Activated CD4-positive, CD25-positive, alpha-beta regulatory T cell treated with anti-CD3 and anti-CD28 coated beads, Interleukin-2, amount 50 U/mL, for 24 hours (primary cell): ENCODE measurements around the gene CNNM3.

ENCODE experiments used
- ATAC-seq, 2 donors: fragments of 150-1000 bp; cut with Tn5 transposase; one replicate each; pipeline ENCODE4 v1.10.0; 2021; ENCODE audit warnings: mild to moderate bottlenecking in 1 of 2, moderate library complexity in 1 of 2

Gene CNNM3

DNA sequence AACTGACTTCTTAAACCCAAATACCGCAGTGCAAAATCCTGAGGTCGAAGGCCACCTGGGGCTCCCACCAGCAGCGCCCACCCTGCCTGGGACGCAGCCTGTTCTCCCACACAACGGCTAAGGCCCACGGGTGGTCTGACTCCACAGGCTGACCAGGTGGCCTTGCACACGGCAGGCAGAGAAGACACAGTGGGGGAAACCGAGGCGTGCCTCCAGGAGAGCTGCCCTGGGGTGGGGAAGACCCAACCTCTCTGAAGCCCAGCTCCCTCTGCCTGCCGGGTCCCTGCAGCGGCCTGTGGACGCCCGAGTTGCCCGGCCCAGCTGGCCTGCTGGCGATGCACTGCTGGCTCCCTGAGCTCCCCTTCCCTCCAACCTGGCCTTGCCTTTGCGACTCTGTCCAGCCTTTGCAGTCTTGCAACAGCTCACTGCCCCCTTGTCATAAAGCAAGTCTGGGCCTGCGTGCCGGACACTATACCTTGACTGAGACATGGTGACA is 63.5 kb downstream of the CNNM3 start:
- no peak for ATAC-seq

DNA sequence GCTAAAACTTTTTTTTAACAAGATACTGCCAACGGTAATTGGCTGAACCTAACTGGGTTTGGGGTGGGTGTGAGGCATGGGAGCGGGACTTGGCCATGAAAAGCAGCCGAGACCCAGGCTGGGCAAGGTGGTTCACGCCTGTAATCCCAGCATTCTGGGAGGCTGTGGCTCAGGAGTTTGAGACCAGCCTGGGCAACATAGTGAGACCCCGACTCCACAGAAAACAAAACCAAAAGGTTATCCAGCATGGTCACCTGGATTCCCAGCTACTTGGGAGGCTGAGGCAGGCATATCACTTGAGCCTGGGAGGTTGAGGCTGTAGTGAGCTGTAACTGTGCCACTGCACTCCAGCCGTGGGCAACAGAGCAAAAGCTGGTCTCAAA is 64.8 kb downstream of the CNNM3 start:
- no peak for ATAC-seq

DNA sequence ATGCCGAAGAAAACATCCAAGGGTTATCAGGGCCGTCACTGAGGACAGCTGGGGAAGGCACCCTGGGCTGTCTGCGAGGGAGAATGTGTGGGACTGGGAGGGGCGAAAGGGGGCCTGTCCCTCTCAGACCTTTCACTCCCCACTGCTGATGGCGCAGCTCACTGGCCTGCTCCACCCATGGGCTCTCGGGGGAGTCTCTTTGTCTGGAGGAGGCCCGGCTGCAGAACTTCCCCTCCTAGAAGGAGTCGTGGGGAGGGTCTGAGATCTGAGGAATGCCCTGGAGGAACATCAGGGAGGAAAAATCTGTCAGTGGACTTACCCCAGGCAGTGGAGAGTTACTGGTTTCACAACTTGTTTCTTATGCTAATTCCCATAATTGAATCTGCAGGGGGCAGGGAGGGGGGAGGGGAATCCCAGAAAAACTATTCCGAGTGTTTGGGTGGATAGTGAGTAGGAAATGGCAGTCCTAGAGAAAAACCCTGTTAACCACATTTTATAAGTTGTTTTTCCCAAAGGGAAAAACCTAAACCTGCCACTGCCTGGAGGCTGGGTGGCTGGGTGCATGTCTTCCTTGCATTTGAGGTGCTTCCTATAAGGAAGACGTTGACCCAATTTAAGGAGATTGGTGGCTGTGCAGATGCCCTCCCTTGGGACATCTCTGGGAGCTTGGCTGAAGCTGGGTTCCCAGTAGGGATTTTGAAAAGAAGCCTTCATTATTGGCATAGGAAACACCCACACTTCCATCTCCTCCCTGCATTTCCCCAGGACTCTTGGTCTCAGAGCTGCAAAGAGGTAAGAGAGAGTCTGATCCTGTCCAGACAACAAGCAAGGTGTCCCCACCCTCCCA is 65.5 kb downstream of the CNNM3 start:
- ATAC-seq, result no peak

DNA sequence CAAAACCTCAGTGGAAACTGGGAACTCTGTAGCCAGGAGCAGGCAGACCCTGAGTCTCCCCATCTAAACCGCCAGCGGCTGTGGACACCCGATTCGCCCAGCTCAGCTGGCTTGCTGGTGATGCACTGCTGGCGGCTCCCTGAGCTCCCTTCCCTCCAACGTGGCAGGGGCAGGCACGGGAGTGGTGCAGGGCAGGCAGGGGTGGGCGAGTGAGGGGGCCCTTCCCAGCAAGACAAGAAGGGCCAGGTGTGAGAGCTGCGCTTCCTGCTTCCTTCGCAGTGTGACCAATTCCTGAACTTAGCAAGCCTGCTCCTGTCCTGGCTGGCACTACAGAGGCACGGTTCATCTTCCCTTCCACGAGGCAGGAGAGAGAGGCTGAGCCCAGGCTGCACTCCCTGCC is 66.2 kb downstream of the CNNM3 start:
- ATAC-seq, result no peak

DNA sequence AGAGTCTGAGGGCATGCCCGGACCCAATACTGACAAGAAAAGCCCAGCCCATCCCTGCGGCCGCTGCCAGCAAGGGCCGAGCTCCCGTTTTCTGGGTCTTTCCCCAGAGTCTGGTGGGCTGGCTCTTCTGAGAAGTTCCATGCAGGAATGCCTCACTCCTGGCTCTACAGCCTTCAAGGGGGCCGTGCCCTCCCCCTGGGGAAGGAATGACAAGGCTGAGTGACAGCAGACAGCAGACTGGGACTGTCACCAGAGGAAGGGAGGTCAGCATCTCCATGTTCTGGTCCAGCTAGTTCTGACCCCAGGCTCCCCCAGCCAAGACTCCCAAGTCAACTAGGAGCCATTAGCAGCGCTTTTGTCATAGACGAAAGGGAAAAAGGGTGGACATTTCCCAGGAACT is 66.8 kb downstream of the CNNM3 start:
- no peak for ATAC-seq

DNA sequence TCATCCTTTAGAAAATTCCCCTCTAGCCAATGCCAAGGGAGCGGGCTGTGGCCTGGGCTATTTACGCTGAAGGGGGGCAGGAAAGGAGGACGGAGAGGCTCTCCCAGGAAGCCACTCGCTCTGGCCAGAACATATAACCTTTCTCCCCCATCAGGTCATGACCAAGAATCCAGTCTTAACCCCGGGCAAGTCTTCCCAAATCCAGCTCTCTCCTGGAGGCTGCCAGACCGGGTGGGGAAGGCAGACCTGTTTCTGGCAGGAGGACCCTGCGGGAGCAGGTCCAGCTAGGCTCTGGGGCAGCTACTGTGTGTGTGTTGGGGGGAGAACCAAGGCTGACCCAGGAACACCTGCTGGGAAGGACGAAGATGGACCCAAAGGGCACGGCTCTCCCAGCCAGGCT is 67.2 kb downstream of the CNNM3 start:
- no peak for ATAC-seq
